CD4-positive, alpha-beta T cell treated with Interleukin-1 beta for 1 hour (primary cell): Measurements from ENCODE around the gene ZGRF1.
"Not testable (repeated sequence)": the region's sequence is repeated elsewhere in the genome, so short reads cannot be mapped to it uniquely, and the experiment has no call there.

ENCODE experiments used
- DNase-seq, 2 donors: peaks; one replicate each; pipeline ENCODE4 v3.0.0-alpha.2; 2020 to 2022

ZGRF1 gene

DNA sequence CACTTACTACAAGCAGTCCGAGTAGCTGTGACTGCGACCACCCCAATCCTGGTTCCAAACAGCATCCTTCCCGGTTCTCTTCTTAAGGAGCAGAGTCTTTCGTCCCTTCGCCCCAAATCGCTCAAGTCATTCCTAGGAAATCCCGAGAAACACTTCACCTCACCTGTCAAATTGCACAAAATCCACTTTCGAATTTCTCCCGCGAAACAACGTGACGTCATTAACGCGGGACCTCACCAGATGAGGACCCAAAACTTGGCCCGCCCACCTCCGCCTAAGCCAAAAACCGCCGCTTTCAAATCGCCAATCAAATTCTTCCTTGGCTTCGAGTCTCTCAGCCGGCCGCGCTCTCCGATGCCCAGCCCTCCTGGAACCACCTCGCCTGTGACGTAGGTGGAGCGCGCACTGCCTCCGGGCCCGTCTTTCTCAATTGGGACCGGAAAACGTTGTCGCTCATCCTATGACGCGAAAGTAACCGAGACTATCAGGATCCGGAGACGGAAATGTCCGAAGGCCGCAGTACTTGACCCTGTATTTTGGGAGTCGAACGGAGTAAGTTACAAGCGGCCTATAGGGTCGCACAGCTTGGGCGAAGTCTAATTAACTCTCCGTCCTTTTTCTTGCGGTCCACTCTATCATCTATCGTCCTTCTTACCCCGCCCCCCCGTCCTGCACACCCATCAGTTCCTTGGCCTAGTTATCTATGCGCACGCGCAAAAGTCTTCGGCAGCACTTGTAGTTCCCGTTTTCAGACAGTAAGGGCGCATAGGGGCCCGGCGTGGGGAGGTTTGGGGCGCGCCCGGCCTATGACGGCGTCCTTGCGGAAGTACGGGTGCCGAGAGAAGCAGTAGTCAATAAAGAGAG lies at the start of gene ZGRF1, which contains the start of gene LARP7:
ZGRF1 (minus strand) TSS at position 222 of the 864 bp plus-strand sequence. CDS start 3,733 bp downstream, outside the sequence.
LARP7 (plus strand) TSS at position 456 of the 864 bp plus-strand sequence. CDS start 7,527 bp downstream, outside the sequence.
- peak; percentile 99 for DNase-seq

DNA sequence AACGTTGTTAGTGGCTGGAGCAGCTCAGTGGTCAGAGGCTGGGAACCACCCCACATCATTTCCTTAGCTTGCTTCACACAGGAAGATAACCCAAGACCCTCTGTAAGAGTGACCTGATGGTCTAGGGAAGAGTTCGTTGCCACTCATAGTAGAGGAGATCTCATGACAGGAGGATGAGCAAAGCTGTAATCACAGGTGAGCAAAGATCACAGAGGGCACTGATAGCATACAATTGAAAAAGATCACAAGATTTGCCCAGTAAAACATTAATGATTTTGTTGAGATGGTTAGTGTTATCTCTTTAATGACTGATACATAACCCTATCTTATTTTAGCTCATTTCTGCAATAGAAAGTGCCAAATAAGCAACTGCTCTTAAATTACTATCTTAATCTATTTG lies 44.3 kb upstream of the ZGRF1 start:
- DNase-seq, result no peak

DNA sequence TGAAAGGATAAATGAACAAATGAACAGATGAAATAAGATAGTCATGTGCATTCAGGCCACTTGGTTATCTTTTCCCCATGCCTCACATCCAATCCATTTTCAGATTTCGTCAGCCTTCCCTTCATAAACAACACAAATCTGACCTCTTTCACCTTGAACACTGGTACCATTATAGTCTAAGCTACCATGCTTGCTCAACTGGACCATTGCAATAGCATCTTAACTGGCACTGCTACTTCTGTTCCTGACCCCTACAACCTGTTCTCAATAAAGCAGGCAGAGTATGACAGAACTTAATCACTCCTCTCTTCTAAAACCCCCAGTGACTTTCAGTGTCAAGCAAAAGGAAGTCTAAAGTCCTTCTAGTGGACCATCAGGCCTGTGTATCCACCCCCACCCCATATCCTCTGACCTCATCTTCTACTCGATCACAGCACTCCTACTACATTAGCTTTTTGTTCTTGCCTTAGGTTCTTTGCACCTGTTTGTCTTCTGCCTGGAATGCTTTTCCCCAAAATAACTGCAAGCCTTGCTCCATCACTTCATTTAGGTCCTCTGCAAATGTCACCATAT lies 40.9 kb upstream of the ZGRF1 start:
- DNase-seq, result no peak

- no peak for DNase-seq
Measured at GRCh38 chr4:112674376-112674775, 37.7 kb upstream of the ZGRF1 start.

- DNase-seq, result no peak
Measured at GRCh38 chr4:112673686-112674085, 37.0 kb upstream of the ZGRF1 start.

DNA sequence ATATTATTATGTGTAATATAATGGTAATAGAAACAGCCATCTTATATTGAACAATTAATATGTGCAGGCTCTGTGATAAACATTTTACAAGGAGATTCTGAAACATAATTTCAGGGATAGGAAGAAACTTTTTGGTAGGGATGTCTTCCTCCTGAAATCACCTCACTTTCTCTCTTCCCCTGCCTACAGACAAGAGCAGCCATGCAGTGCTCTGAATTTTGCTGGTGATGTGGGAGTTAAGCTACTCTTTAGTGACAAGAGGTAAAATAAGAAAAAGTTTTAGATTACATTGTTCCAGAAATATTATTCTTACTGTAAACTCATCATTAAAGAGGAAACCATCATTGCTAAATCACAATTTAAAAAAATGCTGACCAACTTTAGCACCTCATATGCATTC lies 36.4 kb upstream of the ZGRF1 start:
- no peak for DNase-seq

DNA sequence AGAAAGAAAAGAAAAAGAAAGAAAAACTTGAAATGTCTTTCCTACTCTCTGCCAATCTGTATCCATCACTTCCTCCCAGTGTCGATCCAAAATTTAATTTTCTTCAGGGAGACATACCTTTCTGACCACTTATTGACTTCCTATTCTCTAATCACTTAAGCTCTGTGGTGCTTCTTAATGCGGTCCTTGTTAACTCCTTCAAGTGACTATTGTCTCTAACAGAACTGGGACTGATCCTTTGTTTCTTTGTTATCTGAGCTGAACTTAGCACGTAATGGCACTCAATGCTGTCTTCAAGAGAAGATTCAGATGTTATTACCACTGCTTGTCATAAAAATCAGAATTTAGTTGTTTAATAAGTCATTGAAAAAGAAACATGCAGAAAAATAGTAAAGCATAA lies 31.4 kb upstream of the ZGRF1 start:
- DNase-seq, result no peak

DNA sequence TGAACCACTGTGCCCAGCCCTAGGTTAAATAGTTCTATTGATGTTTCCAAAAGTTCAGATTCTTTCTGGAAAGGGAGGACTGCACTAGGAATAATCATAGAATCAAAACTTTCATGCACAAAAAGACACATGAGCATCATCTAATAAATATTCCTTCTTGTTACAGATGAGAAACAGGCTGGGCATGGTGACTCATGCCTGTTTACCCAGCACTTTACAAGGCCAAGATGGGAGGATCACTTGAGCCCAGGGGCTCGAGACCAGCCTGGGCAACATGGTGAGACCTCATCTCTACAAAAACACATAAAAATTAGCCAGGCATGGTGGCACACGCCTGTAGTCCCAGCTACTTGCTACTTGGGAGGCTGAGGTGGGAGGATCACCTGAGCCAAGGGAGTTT lies 27.9 kb upstream of the ZGRF1 start:
- DNase-seq, result no peak

- DNase-seq, result not testable (repeated sequence)
Measured at GRCh38 chr4:112656115-112656514, 19.4 kb upstream of the ZGRF1 start.

GRCh38 chr4:112655270-112655669 lies 18.6 kb upstream of the ZGRF1 start:
- DNase-seq, result no peak

- no peak for DNase-seq
Measured at GRCh38 chr4:112652216-112652615, 15.5 kb upstream of the ZGRF1 start.

DNA sequence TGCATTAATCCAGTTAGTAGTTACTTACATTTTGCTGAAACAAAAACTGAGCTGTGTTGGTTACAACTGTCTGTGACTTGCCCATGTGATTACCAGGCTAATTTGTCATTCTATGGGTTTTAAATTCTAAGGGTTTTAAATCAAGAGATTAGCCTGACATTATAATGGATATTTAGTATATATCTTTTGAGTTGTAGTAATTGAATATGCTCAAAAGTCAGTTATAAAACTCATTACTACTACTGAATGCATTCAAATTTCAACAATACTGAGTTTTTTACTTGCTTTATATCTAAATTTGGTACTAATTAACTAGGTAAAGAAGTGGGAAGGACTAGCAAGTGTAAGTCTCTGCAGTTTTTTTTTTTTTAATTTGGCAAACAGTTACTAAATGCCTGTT lies 14.9 kb upstream of the ZGRF1 start:
- no peak for DNase-seq

GRCh38 chr4:112650332-112650731 lies 13.6 kb upstream of the ZGRF1 start:
- no peak for DNase-seq

- DNase-seq, result no peak
Measured at GRCh38 chr4:112649055-112649408, 12.3 kb upstream of the ZGRF1 start.

DNA sequence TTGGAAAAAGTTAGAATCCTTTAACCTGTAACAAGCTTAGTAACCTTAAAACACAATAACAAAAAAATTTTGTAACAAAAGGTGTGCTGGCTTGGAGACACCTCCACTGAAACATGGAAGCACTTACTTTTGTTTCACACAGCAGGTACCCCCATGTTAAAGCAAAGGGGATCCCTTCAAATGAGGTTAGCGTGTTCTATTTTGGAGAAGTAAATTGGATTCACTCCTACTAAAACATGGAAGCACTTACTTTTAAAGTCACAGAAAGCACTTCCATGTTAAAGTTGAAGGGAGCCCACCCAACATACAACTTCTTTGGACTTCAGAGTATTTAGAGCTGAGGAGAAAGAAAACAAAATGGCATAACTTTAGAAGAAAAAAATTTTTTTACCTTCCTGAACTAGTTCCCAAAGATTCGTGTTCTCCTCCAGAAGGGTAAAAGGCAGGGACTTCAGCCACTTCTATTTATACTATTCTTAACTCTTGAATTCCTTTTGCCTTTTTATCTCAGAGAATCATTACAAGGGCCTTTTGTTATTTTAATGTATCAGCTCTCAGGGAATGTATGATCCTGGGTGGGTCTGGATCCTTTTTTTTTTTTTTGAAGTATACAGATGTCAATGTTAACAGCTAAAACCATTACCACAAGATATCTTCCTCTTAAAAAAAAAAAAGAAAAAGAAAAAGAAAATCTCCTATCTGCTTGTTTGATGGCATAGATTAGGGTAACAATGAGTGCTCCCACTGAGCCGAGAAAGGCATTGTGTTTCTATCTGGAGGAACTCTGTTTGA lies 11.8 kb upstream of the ZGRF1 start:
- no peak for DNase-seq

GRCh38 chr4:112647785-112648184 lies 11.1 kb upstream of the ZGRF1 start:
- no peak for DNase-seq

- no peak for DNase-seq
Measured at GRCh38 chr4:112646632-112647537, 10.2 kb upstream of the ZGRF1 start.

- no peak for DNase-seq
Measured at GRCh38 chr4:112645541-112646329, 9.0 kb upstream of the ZGRF1 start.

GRCh38 chr4:112644595-112645535 lies 8.2 kb upstream of the ZGRF1 start:
- not testable (repeated sequence) for DNase-seq

DNA sequence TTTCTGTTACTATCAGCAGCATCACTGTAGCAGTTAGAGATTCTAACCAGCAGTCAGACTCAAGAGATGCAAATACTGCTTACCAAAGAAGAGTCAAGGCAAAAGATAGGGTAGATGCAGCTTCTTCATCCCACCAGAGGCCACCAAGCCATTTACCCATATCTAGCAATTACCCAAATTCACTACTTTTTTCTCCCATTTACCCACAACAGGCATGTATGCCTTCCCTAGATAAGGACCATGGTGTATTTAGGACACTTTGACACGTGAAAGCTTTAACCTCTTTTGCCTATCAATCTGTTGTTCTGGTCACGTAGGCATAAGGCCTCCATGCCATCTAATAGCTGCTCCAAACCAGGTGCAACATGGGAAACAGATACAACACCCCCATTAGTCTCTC lies 5.8 kb upstream of the ZGRF1 start:
- DNase-seq, result no peak

DNA sequence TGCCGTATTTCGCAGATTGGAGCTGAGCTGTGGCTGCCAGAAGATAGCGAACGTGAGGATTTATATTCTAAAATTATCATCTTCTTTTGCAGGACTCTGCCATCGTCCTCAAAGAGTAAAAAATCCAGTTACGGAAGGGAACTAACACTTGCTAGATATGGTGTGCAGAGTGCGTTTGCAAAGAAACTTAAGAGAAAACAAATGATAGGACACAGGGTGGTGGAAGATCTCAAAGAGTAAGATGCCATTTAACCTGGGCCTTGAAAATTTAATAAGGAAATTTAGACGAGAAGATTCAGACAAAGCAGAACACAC lies 800 bp upstream of the ZGRF1 start:
- no peak for DNase-seq
